Tibial nerve (tissue), 4 donors: Measurements from ENCODE around the gene XIRP1. TPM values are rescaled to one million over a fixed set of nuclear protein-coding genes. Genes with fewer than 3 reads are reported as not detected.

Experiments
- DNase-seq, 2 donors: peaks; one replicate each; pipeline ENCODE4 v3.0.0-alpha.2; 2019; ENCODE audit warnings: low spot score in 2 of 2
- H3K27ac ChIP-seq, 4 donors: fragments of 200-600 bp; sonication (generic) in 3 of 4; one replicate each; pipeline ENCODE4 v1.5.1; 2017 to 2019; ENCODE audit warnings: mild to moderate bottlenecking in 1 of 4
- H3K27me3 ChIP-seq, 2 donors: fragments of 200-600 bp; sonication (generic) in 1 of 2; one replicate each; pipeline versions ENCODE4 v1.5.1 to v1.6.0; 2017 to 2019
- H3K36me3 ChIP-seq, 3 donors: fragments of 200-600 bp; sonication (generic); one replicate each; pipeline ENCODE4 v1.5.1; 2018 to 2019
- H3K4me1 ChIP-seq, 4 donors: fragments of 200-600 bp; sonication (generic) in 3 of 4; one replicate each; pipeline ENCODE4 v1.5.1; 2017 to 2019
- H3K4me3 ChIP-seq, 4 donors: fragments of 200-600 bp; sonication (generic) in 3 of 4; one replicate each; pipeline ENCODE4 v1.5.1; 2017 to 2019; ENCODE audit warnings: mild to moderate bottlenecking in 1 of 4, moderate library complexity in 1 of 4
- H3K9me3 ChIP-seq, 4 donors: fragments of 200-600 bp; sonication (generic) in 3 of 4; one replicate each; pipeline ENCODE4 v1.5.1; 2017 to 2019
- CTCF ChIP-seq, 5 experiments: fragments of 200-600 bp in 3 of 5; fragments of 450-650 bp in 2 of 5; sonication (generic) in 3 of 5; IDR thresholded peaks; one replicate each; pipeline ENCODE4 v1.5.1; 2016 to 2019; ENCODE audit warnings: antibody characterized with exemption in 5 of 5, mild to moderate bottlenecking in 3 of 5, moderate library complexity in 2 of 5
- EP300 ChIP-seq, 2 donors: sonication (generic); formaldehyde crosslinking; IDR thresholded peaks; one replicate each; pipeline ENCODE4 v1.6.1; 2017; ENCODE audit warnings: antibody characterized with exemption in 2 of 2, mild to moderate bottlenecking in 1 of 2
- POLR2A ChIP-seq, 2 donors: fragments of 450-650 bp; IDR thresholded peaks; one replicate each; pipeline ENCODE4 v1.6.1; 2017; ENCODE audit warnings: antibody characterized with exemption in 2 of 2, mild to moderate bottlenecking in 2 of 2, moderate library complexity in 2 of 2
- WGBS, 2 donors: methylation state at CpG; one replicate each; pipeline ENCODE4 v1.1.5; 2018; 5-methylcytosine and 5-hydroxymethylcytosine counted together
- total RNA-seq, 4 donors: library from RNA; depleted of rRNA; stranded (reverse); fragments of >200 nt; gene quantifications; one replicate each; pipeline ENCODE4 v1.1.0, GENCODE V29; 2016

The XIRP1 gene
- total RNA-seq, 4 donors from 2014 or later: not detected

GRCh38 chr3:39184081-39184967 is 8.1 kb downstream of the XIRP1 start:
- Histone ChIP-seq H3K27ac (no peak overlapping the region), H3K36me3 (no peaks in the 10 kb centered on the region), H3K4me1 (peaks cover 0 to 38% (median 9%) of the 10 kb centered on the region in 4 donors), H3K4me3 (no peak overlapping the region), H3K27me3 (no peaks in the 10 kb centered on the region), H3K9me3 (no peaks in the 10 kb centered on the region)
- 63 to 84% methylated on average over 9 to 12 of the region's 12 CpGs for WGBS, 2 donors
- DNase-seq: no peak
- TF ChIP-seq CTCF (IDR thresholded peaks at IDR 0.05): no peak
- TF ChIP-seq EP300 (IDR thresholded peaks at IDR 0.05): no peak
- no peak for TF ChIP-seq POLR2A (IDR thresholded peaks at IDR 0.05)

- no peaks in the 10 kb centered on the region for H3K36me3 ChIP-seq
- H3K4me3 ChIP-seq: no peak overlapping the region
- WGBS, 2 donors: 81% methylated on average over 10 to 12 of the region's 12 CpGs
- H3K9me3 ChIP-seq: no peaks in the 10 kb centered on the region
- peak overlapping the region in 2 of 4 donors; percentile 93 to 97 for H3K27ac ChIP-seq
- no peaks in the 10 kb centered on the region for H3K27me3 ChIP-seq
- H3K4me1 ChIP-seq: peaks cover 0 to 47% (median 14%) of the 10 kb centered on the region in 4 donors
- no peak for DNase-seq
- no peak for TF ChIP-seq POLR2A (IDR thresholded peaks at IDR 0.05)
- TF ChIP-seq EP300 (IDR thresholded peaks at IDR 0.05): no peak
- TF ChIP-seq CTCF (IDR thresholded peaks at IDR 0.05): no peak
Measured at GRCh38 chr3:39183211-39184080, 8.9 kb downstream of the XIRP1 start.

- no peaks in the 10 kb centered on the region for H3K36me3 ChIP-seq
- H3K4me1 ChIP-seq: peaks cover 0 to 59% (median 25%) of the 10 kb centered on the region in 4 donors
- no peak for DNase-seq
- H3K9me3 ChIP-seq: no peaks in the 10 kb centered on the region
- H3K27me3 ChIP-seq: no peaks in the 10 kb centered on the region
- no peak for TF ChIP-seq CTCF (IDR thresholded peaks at IDR 0.05)
- no peak for TF ChIP-seq POLR2A (IDR thresholded peaks at IDR 0.05)
- H3K4me3 ChIP-seq: peak overlapping the region in 1 of 4 donors; percentile 33
- peak overlapping the region; percentile 53 to 97 (median 78) for H3K27ac ChIP-seq
- WGBS, 2 donors: 71 to 81% methylated on average over 7 of the region's 7 CpGs
Measured at GRCh38 chr3:39181408-39182335, 10.7 kb downstream of the XIRP1 start.

GRCh38 chr3:39180546-39181346 is 11.6 kb downstream of the XIRP1 start:
- peak overlapping the region; percentile 27 to 56 (median 30) for H3K4me3 ChIP-seq
- WGBS, 2 donors: 7% methylated on average over 28 to 31 of the region's 64 CpGs

More at GRCh38 chr3:39180546-39181346, 11.6 kb downstream of the XIRP1 start:
- H3K4me1 ChIP-seq: peaks cover 0 to 59% (median 26%) of the 10 kb centered on the region in 4 donors
- no peaks in the 10 kb centered on the region for H3K27me3 ChIP-seq
- H3K9me3 ChIP-seq: no peaks in the 10 kb centered on the region
- no peaks in the 10 kb centered on the region for H3K36me3 ChIP-seq
- peak; percentile 16 to 56 for TF ChIP-seq POLR2A (IDR thresholded peaks at IDR 0.05)
- TF ChIP-seq EP300 (IDR thresholded peaks at IDR 0.05): peak; percentile 78 to 83
- peak in 4 of 5 experiments; percentile 2 to 63 (median 26) for TF ChIP-seq CTCF (IDR thresholded peaks at IDR 0.05)
- H3K27ac ChIP-seq: peak overlapping the region; percentile 63 to 97 (median 78)
- peak; percentile 77 to 85 for DNase-seq
